Liver (tissue), 9 donors: Measurements from ENCODE around the gene MEOX1. TPM values are rescaled to one million over a fixed set of nuclear protein-coding genes. Genes with fewer than 3 reads are reported as not detected.

Experiments used
- DNase-seq: peaks from one replicate; pipeline ENCODE4 v3.0.0-alpha.2; 2017; ENCODE audit warnings: low spot score
- H3K27ac ChIP-seq, 2 donors: one replicate each; pipeline ENCODE4 v1.7.0; 2013; ENCODE audit warnings: inconsistent platforms in 2 of 2, low read length in 2 of 2, control low read depth in 1 of 2, low read depth in 1 of 2, mild to moderate bottlenecking in 1 of 2
- H3K27me3 ChIP-seq, 4 donors: one replicate each; pipeline versions ENCODE4 v1.6.1 to v1.7.0; 2013; ENCODE audit warnings: low read length in 3 of 4, inconsistent platforms in 1 of 4, mild to moderate bottlenecking in 1 of 4, moderate library complexity in 1 of 4; ENCODE audit not compliant: control insufficient read depth in 4 of 4, insufficient read depth in 4 of 4
- H3K36me3 ChIP-seq, 4 donors: one replicate each; pipeline versions ENCODE4 v1.6.1 to v1.7.0; 2013; ENCODE audit warnings: low read length in 3 of 4, mild to moderate bottlenecking in 3 of 4, low read depth in 1 of 4, moderate library complexity in 1 of 4; ENCODE audit not compliant: control insufficient read depth in 4 of 4, insufficient read depth in 3 of 4
- H3K4me1 ChIP-seq, 4 donors: one replicate each; pipeline versions ENCODE4 v1.6.1 to v1.7.0; 2013; ENCODE audit warnings: low read length in 3 of 4, mild to moderate bottlenecking in 3 of 4, moderate library complexity in 1 of 4; ENCODE audit not compliant: control insufficient read depth in 4 of 4, insufficient read depth in 4 of 4
- H3K4me3 ChIP-seq, 3 donors: one replicate each; pipeline versions ENCODE4 v1.6.1 to v1.7.0; 2013; ENCODE audit warnings: low read length in 3 of 3, control low read depth in 1 of 3, low read depth in 1 of 3, mild to moderate bottlenecking in 1 of 3
- H3K9ac ChIP-seq, 2 donors: one replicate each; pipeline ENCODE4 v1.7.0; 2013; ENCODE audit warnings: low read length in 2 of 2, mild to moderate bottlenecking in 2 of 2, moderate library complexity in 2 of 2, control low read depth in 1 of 2, low read depth in 1 of 2
- H3K9me3 ChIP-seq, 4 donors: one replicate each; pipeline versions ENCODE4 v1.6.1 to v1.7.0; 2013; ENCODE audit warnings: low read length in 3 of 4; ENCODE audit not compliant: control insufficient read depth in 4 of 4
- EGR1 ChIP-seq, 2 donors: IDR thresholded peaks; 2 replicates each; pipeline ENCODE4 v1.6.1; 2016 to 2018; ENCODE audit warnings: antibody characterized with exemption in 2 of 2, low read depth in 2 of 2
- FOXA1 ChIP-seq: IDR thresholded peaks from 2 replicates; pipeline ENCODE4 v1.6.1; 2016; ENCODE audit warnings: antibody characterized with exemption
- FOXA2 ChIP-seq: IDR thresholded peaks from 2 replicates; pipeline ENCODE4 v1.6.1; 2016; ENCODE audit warnings: antibody characterized with exemption
- GABPA ChIP-seq, 2 donors: IDR thresholded peaks in 1 of 2; conservative IDR thresholded peaks in 1 of 2; 2 replicates each; pipeline ENCODE4 v1.6.1; 2016; ENCODE audit warnings: antibody characterized with exemption in 2 of 2, mild to moderate bottlenecking in 1 of 2, moderate library complexity in 1 of 2
- HNF4A ChIP-seq, 2 donors: conservative IDR thresholded peaks; 2 replicates each; pipeline ENCODE4 v1.6.1; 2016; ENCODE audit warnings: antibody characterized with exemption in 2 of 2, mild to moderate bottlenecking in 2 of 2
- HNF4G ChIP-seq: IDR thresholded peaks from 2 replicates; pipeline ENCODE4 v1.6.1; 2016; ENCODE audit warnings: antibody characterized with exemption
- JUND ChIP-seq, 2 donors: IDR thresholded peaks; 2 replicates each; pipeline ENCODE4 v1.6.1; 2016; ENCODE audit warnings: antibody characterized with exemption in 2 of 2
- NR2F2 ChIP-seq: IDR thresholded peaks from 2 replicates; pipeline ENCODE4 v1.6.1; 2016; ENCODE audit warnings: antibody characterized with exemption
- RAD21 ChIP-seq, 2 donors: IDR thresholded peaks; 2 replicates each; pipeline ENCODE4 v1.6.1; 2016; ENCODE audit warnings: antibody characterized with exemption in 2 of 2, mild to moderate bottlenecking in 2 of 2
- RXRA ChIP-seq, 2 donors: IDR thresholded peaks; 2 replicates each; pipeline ENCODE4 v1.6.1; 2017 to 2018; ENCODE audit warnings: antibody characterized with exemption in 2 of 2, mild to moderate bottlenecking in 1 of 2
- SP1 ChIP-seq: IDR thresholded peaks from 2 replicates; pipeline ENCODE4 v1.6.1; 2018; ENCODE audit warnings: antibody characterized with exemption, mild to moderate bottlenecking
- TAF1 ChIP-seq: conservative IDR thresholded peaks from 2 replicates; pipeline ENCODE4 v1.6.1; 2016; ENCODE audit warnings: antibody characterized with exemption, mild to moderate bottlenecking
- YY1 ChIP-seq: IDR thresholded peaks from 2 replicates; pipeline ENCODE4 v1.6.1; 2016; ENCODE audit warnings: antibody characterized with exemption, mild to moderate bottlenecking
- WGBS: extraction: QIAGEN DNeasy Blood & Tissue Kit; methylation state at CpG from one replicate; pipeline ENCODE4 v1.1.7; 2013; 5-methylcytosine and 5-hydroxymethylcytosine counted together
- polyA plus RNA-seq, 2 donors: library from polyadenylated mRNA; stranded (reverse) in 1 of 2; unstranded in 1 of 2; fragments of 200-250 nt in 1 of 2; fragments of >200 nt in 1 of 2; fragmentation: Nextera tagmentation in 1 of 2; extraction: Ambion mirVana in 1 of 2; gene quantifications; one replicate each; pipeline versions ENCODE4 v1.2.1 to v1.2.3, GENCODE V29; 2013 to 2015
- total RNA-seq, 2 donors: library from RNA; depleted of rRNA; stranded (reverse); fragments of >200 nt; gene quantifications; one replicate each; pipeline ENCODE4 v1.2.3, GENCODE V29; 2014
- TF ChIP-seq, protein P1 (sequence below): fragments of 150-350 bp; IDR thresholded peaks from 2 replicates; pipeline ENCODE4 v1.5.1; 2017; ENCODE audit warnings: improper control_type of control experiment, low read depth, low read length; ENCODE audit not compliant: missing input control
- TF ChIP-seq, protein P2 (sequence below): IDR thresholded peaks from 2 replicates; pipeline ENCODE4 v1.6.1; 2016; ENCODE audit warnings: antibody characterized with exemption
- TF ChIP-seq, protein P3 (sequence below): IDR thresholded peaks from 2 replicates; pipeline ENCODE4 v1.6.1; 2016; ENCODE audit warnings: antibody characterized with exemption
- TF ChIP-seq, protein P4 (sequence below): IDR thresholded peaks from 2 replicates; pipeline ENCODE4 v1.6.1; 2016; ENCODE audit warnings: antibody characterized with exemption, mild to moderate bottlenecking
- TF ChIP-seq, protein P5 (sequence below): IDR thresholded peaks from 2 replicates; pipeline ENCODE4 v1.6.1; 2016; ENCODE audit warnings: antibody characterized with exemption
- donor health status: healthy.
- donor health status: healthy.
- donor health status: healthy.
- donor health status: healthy.
- donor health status: healthy.

Gene MEOX1
- total and polyA plus RNA-seq, 4 donors: 0.05 to 0.33 TPM; not detected in 2

DNA sequence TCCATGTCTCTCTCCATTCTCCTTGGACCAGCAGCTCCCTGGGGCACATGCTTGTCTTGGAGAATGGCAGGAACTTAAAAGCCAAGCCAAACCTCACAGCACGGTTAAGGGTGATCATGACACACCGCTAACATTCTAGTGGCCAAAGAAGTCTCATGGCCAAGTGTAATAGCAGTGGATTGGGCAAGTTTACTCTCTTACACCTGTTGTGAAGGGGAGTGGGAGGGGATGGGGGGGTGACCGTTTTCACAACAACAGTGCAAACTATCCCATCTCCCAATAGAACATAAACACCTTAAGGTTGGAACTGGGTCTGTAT lies 37.7 kb upstream of the MEOX1 start:
- DNase-seq: no peak
- no peaks in the 10 kb centered on the region for H3K9me3 ChIP-seq
- no peaks in the 10 kb centered on the region for H3K4me1 ChIP-seq
- no peak overlapping the region for H3K9ac ChIP-seq
- no peaks in the 10 kb centered on the region for H3K36me3 ChIP-seq
- peaks cover 0 to 3% (median 0%) of the 10 kb centered on the region in 4 donors for H3K27me3 ChIP-seq
- WGBS: 88% methylated on average over 3 of the region's 3 CpGs
- TF ChIP-seq FOXA2 (no peak), RXRA (IDR thresholded peaks at IDR 0.05) (no peak), EGR1 (IDR thresholded peaks at IDR 0.05; ENCODE audit: low read depth in 2 of 2) (no peak), JUND (IDR thresholded peaks at IDR 0.05) (no peak), HNF4G (no peak), GABPA (IDR thresholded peaks at IDR 0.05 in 1 of 2, conservative IDR thresholded peaks at IDR 0.05 in 1 of 2) (no peak), TAF1 (no peak), NR2F2 (no peak), RAD21 (IDR thresholded peaks at IDR 0.05) (no peak), FOXA1 (no peak), YY1 (no peak), HNF4A (conservative IDR thresholded peaks at IDR 0.05) (no peak), SP1 (no peak)
- TF ChIP-seq, protein P1, sequence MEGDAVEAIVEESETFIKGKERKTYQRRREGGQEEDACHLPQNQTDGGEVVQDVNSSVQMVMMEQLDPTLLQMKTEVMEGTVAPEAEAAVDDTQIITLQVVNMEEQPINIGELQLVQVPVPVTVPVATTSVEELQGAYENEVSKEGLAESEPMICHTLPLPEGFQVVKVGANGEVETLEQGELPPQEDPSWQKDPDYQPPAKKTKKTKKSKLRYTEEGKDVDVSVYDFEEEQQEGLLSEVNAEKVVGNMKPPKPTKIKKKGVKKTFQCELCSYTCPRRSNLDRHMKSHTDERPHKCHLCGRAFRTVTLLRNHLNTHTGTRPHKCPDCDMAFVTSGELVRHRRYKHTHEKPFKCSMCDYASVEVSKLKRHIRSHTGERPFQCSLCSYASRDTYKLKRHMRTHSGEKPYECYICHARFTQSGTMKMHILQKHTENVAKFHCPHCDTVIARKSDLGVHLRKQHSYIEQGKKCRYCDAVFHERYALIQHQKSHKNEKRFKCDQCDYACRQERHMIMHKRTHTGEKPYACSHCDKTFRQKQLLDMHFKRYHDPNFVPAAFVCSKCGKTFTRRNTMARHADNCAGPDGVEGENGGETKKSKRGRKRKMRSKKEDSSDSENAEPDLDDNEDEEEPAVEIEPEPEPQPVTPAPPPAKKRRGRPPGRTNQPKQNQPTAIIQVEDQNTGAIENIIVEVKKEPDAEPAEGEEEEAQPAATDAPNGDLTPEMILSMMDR: no peak
- TF ChIP-seq, protein P2, sequence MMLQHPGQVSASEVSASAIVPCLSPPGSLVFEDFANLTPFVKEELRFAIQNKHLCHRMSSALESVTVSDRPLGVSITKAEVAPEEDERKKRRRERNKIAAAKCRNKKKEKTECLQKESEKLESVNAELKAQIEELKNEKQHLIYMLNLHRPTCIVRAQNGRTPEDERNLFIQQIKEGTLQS: no peak
- TF ChIP-seq, protein P3, sequence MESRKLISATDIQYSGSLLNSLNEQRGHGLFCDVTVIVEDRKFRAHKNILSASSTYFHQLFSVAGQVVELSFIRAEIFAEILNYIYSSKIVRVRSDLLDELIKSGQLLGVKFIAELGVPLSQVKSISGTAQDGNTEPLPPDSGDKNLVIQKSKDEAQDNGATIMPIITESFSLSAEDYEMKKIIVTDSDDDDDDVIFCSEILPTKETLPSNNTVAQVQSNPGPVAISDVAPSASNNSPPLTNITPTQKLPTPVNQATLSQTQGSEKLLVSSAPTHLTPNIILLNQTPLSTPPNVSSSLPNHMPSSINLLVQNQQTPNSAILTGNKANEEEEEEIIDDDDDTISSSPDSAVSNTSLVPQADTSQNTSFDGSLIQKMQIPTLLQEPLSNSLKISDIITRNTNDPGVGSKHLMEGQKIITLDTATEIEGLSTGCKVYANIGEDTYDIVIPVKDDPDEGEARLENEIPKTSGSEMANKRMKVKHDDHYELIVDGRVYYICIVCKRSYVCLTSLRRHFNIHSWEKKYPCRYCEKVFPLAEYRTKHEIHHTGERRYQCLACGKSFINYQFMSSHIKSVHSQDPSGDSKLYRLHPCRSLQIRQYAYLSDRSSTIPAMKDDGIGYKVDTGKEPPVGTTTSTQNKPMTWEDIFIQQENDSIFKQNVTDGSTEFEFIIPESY: no peak
- TF ChIP-seq, protein P4, sequence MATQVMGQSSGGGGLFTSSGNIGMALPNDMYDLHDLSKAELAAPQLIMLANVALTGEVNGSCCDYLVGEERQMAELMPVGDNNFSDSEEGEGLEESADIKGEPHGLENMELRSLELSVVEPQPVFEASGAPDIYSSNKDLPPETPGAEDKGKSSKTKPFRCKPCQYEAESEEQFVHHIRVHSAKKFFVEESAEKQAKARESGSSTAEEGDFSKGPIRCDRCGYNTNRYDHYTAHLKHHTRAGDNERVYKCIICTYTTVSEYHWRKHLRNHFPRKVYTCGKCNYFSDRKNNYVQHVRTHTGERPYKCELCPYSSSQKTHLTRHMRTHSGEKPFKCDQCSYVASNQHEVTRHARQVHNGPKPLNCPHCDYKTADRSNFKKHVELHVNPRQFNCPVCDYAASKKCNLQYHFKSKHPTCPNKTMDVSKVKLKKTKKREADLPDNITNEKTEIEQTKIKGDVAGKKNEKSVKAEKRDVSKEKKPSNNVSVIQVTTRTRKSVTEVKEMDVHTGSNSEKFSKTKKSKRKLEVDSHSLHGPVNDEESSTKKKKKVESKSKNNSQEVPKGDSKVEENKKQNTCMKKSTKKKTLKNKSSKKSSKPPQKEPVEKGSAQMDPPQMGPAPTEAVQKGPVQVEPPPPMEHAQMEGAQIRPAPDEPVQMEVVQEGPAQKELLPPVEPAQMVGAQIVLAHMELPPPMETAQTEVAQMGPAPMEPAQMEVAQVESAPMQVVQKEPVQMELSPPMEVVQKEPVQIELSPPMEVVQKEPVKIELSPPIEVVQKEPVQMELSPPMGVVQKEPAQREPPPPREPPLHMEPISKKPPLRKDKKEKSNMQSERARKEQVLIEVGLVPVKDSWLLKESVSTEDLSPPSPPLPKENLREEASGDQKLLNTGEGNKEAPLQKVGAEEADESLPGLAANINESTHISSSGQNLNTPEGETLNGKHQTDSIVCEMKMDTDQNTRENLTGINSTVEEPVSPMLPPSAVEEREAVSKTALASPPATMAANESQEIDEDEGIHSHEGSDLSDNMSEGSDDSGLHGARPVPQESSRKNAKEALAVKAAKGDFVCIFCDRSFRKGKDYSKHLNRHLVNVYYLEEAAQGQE: no peak
- TF ChIP-seq, protein P5, sequence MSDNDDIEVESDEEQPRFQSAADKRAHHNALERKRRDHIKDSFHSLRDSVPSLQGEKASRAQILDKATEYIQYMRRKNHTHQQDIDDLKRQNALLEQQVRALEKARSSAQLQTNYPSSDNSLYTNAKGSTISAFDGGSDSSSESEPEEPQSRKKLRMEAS: no peak
- no peak overlapping the region for H3K27ac ChIP-seq
- no peak overlapping the region for H3K4me3 ChIP-seq
